ENCODE measurements around the gene MMD2.
"Not testable (repeated sequence)": the region's sequence is repeated elsewhere in the genome, so short reads cannot be mapped to it uniquely, and the experiment has no call there.

Gene MMD2, protein sequence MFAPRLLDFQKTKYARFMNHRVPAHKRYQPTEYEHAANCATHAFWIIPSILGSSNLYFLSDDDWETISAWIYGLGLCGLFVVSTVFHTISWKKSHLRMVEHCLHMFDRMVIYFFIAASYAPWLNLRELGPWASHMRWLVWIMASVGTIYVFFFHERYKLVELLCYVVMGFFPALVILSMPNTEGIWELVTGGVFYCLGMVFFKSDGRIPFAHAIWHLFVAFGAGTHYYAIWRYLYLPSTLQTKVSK

GRCh38 chr7:4958477-4959301 lies at the start of gene MMD2:
Gene MMD2, minus strand, starts transcription at chr7:4959187. Its CDS starts 170 bp downstream, at chr7:4959017.
- no peak for DNase-seq

GRCh38 chr7:5005066-5005465 lies 46.1 kb upstream of the MMD2 start:
- no peak for DNase-seq

DNA sequence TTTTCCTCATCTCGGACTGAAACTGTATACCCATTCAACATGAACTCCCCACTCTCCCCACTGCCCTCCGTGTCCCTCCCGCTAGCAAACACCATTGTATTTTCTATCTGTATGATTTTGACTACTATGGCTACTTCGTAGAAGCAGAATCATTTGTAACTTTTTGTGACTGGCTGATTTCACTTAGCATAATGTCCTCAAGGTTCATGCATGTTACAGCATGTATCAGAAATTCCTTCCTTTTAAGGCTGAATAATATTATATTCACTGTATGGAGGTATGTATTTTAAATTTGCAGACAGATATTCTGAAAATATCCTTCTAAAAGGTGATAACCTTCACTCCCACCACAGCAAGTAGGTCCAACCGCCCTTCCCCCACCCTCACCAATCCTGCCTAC lies 42.9 kb upstream of the MMD2 start:
- no peak for DNase-seq

DNA sequence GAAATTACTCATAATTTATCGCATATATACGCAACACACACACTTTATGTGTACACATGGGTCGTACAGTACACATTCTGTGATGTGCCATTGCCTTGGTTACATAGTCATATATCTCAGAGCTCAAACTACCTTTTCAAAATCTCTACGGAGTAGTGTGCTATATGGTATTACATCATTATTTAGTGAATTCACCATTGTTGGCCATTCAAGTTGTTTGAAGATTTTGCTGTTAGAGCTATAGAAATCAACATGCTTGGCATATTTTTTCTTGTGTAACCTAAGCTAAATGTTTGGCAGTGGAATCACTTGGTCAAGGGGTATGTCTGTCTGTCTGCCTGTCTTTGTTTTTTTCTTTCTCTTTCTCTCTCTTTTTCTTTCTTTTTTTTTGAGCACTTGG lies 42.0 kb upstream of the MMD2 start:
- no peak for DNase-seq

DNA sequence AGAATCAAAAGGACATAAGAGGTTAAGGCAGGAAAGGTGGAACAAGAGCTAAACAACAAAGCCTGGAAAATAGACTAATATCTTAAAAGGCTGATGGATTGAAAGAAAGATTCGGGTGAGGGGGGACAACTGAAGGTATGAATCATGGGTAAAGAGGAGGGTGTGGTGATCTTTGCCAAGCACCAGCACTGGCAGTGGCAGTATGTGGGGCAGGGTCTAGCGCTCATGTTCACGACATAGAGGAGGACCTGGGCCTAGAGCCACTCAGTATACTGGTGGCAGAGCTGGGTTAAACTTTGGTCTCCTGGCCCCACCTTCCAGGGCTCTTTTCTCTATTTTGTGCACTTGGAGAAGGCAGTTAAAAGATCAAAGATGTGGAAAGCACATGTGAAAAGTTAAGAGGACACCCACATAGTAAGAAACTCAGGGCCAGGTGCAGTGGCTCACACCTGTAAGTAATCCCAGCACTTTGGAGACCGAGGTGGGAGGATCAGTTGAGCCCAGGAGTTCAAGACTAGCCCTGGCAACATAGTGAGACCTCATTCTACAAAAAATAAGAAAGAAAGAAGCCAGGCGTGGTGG lies 40.5 kb upstream of the MMD2 start:
- DNase-seq, result no peak

- DNase-seq, result no peak
These were observed 39.9 kb upstream of the MMD2 start for GRCh38 chr7:4998910-4999309.

DNA sequence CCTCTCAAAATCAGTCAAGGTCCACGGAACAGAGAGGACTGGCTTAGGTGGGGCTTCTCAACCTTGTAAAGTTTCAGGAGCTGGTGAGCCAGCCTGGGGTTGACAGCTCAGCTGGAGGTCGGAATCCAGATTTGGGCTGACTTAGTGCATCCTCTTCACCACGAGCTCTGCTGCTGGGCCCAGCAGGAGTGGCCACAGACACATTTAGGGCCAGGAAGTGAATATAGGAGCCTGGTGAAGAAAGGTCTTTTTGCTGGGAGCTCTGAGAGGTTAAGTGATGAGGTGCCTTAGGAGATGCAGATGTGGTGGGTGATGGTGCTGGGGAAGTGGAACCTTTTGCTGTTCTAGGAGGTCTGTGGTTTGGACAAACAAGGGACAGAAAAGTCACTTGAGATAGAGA lies 39.3 kb upstream of the MMD2 start:
- DNase-seq, result no peak

DNA sequence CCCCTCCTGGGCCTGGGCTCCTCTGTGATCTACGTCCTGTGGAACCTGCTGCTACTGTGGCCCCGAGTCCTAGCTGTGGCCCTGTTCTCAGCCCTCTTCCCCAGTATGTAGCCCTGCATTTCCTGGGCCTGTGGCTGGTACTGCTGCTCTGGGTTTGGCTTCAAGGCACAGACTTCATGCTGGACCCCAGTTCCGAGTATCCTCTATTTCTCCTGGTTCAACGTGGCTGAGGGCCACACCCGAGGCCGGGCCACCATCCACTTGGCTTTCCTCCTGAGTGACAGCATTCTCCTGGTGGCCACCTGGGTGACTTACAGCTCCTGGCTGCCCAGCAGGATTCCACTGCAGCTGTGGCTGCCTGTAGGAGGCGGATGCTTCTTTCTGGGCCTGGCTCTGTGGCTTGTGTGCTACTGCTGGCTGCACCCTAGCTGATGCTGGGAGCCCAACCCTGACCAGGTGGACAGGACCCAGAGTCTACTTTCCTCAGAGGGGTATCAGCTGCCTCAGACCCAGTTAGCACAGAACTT lies 37.8 kb upstream of the MMD2 start:
- no peak for DNase-seq

DNA sequence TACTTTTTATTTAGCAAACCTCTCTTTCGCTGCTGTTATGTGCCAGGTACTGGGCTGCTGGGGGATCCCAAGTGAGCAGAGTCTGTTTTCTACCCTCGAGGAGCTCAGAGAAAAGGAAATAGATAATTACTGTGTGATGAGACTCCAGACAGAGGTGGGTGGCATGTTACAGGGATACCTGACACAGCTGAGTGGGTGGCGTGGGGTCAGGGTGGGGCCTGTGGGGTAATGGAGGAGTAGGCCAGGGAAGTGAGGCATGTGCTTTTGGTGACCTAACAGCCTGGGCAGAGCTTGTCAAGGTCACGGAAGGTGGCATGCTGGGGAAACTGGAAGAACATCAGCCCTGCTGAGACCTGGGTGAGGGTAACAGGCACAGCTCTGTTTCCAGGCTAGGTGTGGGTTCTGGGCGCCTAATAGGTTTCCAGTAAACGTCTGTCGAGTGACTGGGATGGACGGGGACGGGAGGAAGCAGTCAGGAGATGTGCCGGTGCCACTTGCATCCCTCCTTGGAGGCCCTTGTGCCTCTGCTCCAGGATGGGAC lies 36.5 kb upstream of the MMD2 start:
- DNase-seq, result no peak

DNA sequence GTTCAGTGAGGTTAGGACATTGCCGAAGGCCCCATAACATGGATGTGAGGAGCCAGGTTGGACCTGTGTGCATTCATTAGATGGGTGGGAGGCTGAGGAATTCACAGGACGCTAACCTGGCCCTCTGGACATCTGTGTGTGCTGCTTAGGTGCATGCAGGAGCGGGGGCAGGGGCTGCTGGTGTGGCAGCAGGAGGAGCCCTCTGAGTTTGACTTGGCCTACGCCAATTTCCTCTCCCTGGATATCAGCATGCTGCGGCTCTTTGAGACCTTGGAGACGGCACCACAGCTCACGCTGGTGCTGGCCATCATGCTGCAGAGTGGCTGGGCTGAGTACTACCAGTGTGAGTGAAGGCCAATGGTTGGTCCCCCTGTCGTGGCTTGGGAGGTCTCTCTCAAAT lies 34.5 kb upstream of the MMD2 start:
- DNase-seq, result no peak

DNA sequence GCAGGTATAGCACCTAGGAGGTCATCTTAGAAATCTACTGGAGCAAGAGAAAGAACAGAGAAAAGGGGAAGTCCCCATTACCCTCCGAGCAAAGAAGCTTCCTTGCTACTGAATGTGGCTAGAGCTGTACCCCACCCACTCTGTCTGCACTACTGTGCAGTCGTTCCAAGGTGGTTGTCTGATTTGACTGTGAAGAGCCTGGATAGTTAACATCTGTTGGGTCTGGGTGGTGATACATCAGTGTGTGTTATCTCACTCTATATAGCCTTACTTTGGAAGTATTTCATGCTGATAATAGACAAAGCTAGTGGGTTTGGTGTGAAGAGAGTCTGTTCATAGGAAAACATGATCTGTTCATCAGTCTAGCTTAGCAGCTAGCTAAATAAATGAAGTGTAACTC lies 23.8 kb upstream of the MMD2 start:
- peak; percentile 34 for DNase-seq

- peak; percentile 25 for DNase-seq
These were observed 22.4 kb upstream of the MMD2 start for GRCh38 chr7:4981295-4981890.

GRCh38 chr7:4975626-4976025 lies 16.6 kb upstream of the MMD2 start:
- DNase-seq, result not testable (repeated sequence)

DNA sequence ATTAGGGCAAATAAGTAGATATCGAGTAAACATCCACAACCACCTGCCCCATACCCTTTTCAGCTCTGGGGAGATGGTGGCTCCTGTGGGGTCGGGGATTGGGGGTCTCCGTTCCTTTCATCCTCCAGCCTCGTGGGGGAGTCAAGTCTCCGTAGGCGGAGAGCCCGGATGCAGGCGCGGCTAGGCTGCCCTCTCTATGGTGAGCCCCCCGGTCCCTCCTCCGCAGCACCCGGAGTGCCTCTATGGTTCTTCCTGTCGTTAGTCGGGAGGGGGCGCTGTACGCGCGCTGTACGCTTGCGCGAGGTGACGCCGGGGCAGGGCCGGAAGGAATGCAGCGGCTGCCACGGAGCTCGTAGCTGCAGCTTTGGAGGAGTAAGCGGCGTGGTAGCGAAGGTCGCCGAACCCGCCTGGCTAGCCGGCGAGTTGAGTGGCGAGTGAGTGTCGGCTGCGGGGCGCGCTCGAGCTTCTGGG lies 14.8 kb upstream of the MMD2 start:
- DNase-seq, result peak; percentile 98

DNA sequence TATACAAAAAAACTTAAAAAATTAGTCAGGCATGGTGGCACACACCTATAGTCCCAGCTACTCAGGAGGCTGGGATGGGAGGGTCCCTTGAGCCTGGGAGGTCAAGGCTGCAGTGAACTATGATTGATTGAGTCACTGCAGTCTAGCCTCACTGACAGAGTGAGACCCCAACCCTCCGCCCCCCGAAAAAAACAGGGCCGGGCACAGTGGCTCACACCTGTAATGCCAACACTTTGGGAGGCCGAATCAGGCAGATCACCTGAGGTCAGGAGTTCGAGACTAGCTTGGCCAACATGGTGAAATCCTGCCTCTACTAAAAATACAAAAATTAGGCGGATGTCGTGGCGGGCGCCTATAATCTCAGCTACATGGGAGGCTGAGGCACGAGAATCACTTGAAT lies 13.5 kb upstream of the MMD2 start:
- not testable (repeated sequence) for DNase-seq

DNA sequence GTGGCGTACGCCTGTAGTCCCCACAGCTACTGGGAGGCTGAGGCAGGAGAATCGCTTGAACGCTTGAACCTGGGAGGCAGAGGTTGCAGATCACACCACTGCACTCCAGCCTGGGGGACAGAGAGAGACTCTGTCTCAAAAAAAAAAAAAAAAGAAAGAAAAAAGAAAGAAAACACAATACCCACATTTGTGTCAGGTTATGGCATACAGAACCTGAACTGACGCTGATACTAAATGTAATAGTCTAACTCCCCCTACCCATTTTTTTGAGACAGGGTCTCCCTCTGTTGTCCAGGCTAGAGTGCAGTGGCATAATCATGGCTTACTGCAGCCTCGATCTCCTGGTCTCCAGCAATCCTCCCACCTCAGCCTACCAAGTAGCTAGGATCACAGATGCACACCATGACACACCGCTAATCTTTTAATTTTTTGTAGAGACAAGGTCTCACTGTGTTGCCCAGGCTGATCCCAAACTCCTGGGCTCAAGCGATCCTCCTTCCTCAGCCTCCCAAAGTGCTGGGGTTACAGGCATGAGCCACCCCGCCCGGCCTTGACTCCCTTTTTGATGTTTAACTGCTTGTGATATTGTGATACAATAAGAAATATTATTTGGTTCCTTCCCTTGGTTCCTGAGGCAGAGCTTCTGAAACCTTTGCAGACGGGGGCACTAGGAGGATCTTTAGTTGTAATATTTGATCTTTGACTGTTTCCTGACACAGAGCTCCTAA lies 6.5 kb upstream of the MMD2 start:
- no peak for DNase-seq

DNA sequence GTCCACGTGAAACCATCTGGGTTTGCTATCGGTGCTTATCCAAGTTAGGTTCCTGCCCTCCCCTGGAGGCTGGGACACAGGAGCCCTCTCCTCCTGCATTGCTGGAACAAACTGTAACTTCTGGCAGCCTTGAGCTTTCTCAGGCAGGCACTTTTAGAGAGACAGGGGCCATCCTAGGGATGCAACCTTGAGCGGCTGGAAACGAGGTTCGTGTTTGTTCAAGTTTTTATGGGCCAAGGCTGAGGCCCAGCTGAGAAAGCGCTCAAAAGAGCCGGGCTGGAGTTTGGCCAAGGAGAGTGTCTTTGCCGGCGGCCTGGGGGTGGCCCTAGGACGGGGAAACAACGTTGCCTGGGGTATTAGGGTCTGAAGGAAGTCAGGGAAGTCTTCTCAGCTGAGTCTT lies 5.5 kb upstream of the MMD2 start:
- no peak for DNase-seq

DNA sequence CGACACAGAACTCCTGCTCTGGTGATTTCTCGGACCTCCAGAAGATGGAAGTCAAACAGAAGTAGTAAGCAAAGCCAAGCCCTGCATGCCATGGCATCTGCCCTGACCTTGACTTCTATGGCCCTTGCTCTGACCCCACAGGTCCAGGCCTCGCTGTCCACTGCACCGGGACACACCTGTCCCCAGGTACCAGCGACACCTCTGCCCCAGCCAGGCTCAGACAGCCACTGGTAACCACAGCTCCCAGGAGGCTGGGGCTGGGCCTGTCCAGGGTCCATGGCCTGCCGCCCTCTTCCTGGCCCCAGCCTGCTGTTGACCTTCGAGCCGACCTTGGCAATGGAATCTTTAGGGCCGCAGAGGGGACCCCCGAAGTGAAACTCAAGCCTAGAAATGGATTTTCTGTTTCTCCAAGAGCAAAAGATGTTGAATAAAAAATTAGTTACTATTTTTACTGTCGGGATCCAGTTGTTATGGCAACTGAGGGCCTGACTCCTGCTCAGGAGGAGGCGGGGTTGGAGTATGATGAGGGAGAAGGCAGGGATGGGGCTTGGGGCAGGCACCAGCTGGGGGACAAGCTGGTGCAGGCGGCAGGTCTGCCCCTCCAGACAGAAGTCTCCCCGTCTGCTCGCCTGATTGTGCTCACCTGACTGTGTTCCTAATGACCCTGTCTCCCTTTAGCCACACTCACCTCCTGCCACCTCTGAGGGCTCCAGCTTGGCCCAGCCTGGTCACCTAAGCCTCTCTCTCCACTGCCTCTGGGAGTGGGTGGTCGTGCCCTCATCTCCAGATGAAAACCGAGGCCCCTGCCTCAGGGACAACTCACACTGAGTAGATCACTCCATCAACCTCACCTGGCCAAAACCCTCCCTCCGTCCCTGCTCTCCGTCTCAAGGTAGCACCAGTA lies 4.1 kb upstream of the MMD2 start:
- no peak for DNase-seq

GRCh38 chr7:4960363-4960762 lies 1.4 kb upstream of the MMD2 start:
- no peak for DNase-seq

DNA sequence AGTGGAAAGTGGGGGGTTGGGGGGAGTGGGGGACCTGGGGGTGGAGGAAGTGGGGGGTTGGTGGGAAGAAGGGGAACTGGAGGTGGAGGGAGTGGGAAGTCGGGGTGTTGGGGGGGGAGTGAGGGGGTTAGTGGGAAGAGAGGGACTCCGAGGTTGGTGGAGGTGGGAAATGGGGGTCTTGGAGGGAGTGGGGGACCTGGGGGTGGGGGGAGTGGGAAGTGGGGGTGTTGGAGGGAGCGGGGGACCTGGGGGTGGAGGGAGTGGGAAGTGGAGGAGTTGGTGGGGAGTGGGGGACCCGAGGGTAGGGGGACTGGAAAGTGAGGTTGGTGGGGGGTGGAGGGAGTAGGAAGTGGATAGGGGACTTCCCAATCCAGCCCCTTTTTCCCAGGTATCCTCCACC lies 906 bp upstream of the MMD2 start:
- no peak for DNase-seq

DNA sequence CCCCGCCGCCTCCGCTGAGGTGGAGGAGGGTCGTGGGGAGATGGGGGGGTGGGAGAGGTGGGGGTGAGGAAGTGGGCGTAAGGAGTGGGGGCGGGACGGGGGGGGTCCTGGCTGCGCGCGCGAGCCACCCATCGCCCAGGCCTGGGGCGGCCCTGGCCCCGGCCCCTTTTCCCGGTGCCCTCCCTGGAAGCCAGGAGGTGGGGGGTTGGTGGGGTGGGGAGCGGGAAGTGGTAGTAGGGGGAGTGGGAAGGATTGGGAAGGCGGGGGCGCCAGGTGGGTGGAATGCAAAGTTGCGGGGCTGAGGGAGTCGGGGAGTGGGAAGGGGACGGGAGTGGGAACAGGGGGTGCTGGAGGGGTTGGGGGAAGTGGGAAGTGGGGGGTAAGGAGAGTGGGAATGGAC lies 319 bp upstream of the MMD2 start:
- DNase-seq, result no peak
